ENCODE data around the gene FAM222B.

The FAM222B gene

DNA sequence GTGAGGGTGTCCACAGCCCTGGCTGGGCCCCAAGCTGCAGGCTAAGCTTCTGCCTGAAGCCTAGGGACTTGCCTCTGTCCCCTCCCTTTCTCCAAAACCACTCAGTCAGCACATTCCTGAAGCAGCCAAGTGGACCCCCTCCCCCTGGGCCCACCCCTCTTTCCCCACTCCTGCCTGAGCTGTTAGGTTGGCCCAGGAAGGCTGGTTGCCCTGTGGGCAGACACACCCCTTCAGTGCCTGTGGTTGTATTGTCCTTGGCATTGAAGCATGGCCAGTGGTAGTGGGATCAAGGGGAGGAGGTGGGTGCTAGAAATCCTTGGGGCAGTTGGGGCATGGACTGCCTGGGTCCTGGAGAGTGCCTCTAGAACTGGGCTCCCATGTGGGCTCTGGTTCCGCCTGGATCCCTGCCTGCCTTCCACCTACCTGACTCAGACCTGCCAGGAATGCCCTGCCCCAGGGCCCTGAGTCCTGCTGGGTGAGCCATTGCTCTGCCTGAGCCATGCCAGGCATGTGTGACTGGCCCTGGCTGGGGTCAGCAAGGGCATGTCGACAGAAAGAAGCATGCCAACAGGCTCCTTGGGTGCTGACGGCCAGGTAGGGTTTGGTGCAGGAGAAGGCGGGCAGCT lies 96.7 kb downstream of the FAM222B start:
- H3K27ac ChIP-seq, result peak overlapping the region; percentile 99
- TF ChIP-seq, protein P1, sequence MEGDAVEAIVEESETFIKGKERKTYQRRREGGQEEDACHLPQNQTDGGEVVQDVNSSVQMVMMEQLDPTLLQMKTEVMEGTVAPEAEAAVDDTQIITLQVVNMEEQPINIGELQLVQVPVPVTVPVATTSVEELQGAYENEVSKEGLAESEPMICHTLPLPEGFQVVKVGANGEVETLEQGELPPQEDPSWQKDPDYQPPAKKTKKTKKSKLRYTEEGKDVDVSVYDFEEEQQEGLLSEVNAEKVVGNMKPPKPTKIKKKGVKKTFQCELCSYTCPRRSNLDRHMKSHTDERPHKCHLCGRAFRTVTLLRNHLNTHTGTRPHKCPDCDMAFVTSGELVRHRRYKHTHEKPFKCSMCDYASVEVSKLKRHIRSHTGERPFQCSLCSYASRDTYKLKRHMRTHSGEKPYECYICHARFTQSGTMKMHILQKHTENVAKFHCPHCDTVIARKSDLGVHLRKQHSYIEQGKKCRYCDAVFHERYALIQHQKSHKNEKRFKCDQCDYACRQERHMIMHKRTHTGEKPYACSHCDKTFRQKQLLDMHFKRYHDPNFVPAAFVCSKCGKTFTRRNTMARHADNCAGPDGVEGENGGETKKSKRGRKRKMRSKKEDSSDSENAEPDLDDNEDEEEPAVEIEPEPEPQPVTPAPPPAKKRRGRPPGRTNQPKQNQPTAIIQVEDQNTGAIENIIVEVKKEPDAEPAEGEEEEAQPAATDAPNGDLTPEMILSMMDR (conservative IDR thresholded peaks at IDR 0.05), result no peak

DNA sequence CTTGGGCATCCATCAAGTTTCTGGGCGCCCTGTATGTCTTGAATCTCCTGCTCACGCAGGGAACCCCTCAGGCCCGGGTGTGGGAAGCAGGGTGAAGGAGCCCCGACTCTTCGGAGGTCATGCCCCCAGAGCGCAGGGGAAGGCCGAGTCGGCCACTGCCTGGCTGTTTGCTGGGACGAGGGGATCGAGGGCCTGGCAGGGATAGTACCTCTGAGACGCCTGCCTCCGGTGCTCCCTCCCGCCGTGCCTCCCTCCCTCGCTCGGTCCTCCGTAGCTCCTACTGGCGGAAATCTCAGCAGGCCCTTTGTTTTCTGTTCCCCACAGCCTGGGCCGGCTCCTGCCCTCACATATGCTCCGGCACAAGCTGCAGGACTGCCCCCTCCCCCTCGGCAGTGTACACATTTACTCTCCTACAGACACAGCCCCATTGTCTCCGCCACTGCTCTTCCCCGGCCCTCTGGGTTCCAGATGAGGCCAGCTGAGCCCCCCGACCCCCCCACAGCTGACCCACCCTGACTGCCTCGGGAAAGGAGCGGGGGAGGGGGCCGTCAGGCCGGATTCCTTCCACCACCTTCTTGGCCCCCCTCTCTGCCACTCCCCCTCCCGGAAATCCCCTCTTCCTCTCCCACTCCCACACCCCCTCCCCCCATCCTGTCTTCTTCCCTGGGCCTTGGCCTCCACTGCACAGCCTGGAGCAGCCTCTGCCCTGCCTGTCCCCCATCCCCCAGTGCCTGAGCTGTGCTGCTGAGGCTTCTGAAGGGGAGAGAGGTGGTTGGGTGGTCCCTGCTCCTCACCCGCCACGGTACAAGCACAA lies 97.4 kb downstream of the FAM222B start:
- TF ChIP-seq, protein P1 (conservative IDR thresholded peaks at IDR 0.05), result no peak
- peak overlapping the region; percentile 99 for H3K27ac ChIP-seq

DNA sequence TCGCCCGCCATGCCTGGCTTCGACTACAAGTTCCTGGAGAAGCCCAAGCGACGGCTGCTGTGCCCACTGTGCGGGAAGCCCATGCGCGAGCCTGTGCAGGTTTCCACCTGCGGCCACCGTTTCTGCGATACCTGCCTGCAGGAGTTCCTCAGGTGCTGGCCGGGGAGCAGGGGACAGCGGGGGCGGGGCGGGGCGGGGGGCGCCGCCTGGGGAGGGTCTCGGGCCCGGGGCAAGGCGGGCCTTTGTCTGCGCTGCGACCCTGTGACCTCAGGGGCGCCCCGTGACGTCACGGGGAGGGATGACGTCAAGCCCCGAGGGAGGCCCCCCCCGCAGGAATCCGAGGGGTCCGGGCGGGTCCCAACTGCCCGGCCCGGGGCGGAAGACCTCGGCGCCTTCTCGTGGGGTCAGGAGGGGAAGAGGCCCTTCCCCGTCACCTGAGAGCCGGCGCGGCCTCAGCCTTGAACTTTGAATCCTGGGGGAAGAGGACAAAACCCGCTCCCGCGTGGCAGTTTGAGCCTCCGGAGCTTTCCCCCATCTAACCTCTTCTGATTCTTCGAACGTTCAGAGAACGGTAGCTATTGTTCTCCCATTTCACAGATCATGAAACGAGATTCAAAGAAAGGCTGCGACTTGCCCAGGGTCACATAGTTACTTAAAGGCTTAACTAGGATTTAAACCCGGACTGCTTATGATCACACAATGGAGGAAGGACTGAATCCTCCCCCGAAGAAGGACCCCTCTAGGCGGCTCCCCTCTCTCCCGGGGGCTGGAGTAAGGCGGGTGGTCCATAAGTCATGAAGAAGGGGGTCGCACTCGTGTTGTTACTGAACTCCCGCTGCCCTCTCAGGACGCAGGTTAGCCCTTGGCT lies 98.3 kb downstream of the FAM222B start:
- H3K27ac ChIP-seq, result peak overlapping the region; percentile 99
- TF ChIP-seq, protein P1 (conservative IDR thresholded peaks at IDR 0.05), result no peak

DNA sequence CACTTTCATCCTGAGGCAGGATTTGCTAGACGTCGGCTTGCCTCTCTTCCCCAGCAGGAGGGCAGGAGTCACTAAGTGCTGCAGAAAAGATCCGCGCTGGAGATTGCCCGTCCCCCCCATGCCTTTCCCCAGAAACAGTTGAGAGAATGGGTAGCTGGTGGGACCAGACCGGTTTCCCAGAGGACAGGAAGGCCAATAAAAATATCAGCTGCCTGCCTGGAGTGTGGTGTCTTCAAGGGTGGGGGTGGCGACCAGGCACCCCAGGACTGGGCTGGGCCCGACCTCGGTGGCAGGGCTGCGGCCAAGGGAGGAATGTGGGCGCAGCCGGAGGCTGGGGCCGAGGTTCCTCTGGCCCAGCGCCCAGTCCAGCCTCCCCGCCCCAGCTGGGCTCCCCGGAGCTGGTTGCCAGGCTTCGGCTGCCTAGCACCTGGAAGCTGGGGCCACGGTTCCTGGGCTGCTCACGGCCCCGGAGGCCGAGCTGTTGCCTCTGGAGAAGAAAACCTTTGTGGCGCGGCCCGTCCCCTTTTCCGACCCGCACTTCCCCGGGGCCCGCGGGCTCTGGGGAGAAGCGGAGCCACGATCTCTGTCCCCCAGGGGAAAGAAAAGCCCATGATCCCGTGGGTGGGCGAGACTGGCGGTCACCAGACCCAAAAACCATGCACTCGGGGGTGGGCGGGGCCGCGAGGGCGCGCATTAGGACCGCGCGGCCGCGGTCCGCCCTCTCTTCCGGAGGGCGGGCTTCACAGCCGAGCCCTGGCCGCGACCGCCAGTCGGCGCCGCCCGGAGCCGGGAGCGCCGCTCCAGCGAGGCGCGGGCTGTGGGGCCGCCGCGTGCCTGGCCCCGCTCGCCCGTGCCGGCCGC lies 99.1 kb downstream of the FAM222B start, which contains the start of gene TRAF4:
TSS of gene TRAF4 (plus strand) at position 769 of the 861 bp plus-strand sequence. CDS start 102 bp downstream, outside the sequence.
- H3K27ac ChIP-seq, result peak within 1 kb of the TSS; percentile 99
- TF ChIP-seq, protein P1 (conservative IDR thresholded peaks at IDR 0.05), result peak; percentile 65

DNA sequence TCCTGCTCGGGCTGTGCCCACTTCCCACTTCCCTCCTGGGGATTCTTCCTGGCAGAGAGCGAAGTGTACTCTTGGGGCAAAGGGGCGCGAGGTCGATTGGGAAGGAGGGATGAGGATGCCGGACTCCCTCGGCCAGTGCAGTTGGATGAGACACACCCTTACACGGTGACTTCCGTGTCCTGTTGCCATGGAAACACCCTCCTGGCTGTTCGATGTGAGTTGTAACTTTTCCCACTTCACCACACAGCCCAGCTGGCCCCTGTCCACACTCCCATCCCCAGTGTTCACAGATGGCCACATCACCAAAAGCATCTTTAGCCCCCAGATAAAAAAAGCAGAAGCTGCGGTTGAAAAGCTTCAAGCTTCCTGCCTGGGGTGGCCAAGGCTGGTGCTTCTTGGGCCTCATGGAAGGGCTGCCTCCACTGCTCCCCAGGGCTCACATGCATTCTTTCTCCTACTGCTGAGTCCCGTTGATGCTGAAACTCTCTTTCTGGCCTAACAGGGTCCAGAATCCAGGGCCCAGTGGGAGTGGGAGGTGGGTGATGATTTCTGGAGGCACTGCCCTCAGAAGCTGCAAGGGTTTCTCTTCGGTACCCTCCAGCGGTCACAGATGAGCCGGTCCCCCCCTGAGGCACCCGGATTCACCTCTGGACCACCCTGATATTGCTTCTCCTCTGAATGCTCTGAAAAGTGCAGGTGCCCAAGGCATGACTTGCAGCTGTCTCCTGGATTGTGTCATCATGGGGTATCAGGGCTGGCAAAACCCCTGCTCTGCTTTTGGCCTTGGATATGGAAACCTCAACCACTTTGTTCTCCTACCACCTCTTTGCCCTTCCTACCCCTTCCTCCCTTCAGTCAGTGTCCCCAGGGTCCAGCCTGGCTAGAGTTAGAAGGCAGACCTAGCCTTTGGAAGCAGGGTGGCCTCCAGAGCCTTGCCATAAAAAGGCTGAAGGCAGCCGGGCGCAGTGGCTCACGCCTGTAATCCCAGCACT lies 100.9 kb downstream of the FAM222B start:
- TF ChIP-seq, protein P1 (conservative IDR thresholded peaks at IDR 0.05), result no peak
- peak overlapping the region; percentile 99 for H3K27ac ChIP-seq
